Erythroblast (primary cell): ENCODE data around the gene MYO1F.

ENCODE experiments used
- GATA1 ChIP-seq: IDR thresholded peaks from 2 replicates; pipeline ENCODE4 v1.6.1; 2011; ENCODE audit warnings: low read depth, mild to moderate bottlenecking, control low read depth, low read length, moderate library complexity
- POLR2A ChIP-seq: IDR thresholded peaks from 2 replicates; pipeline ENCODE4 v1.6.1; 2011; ENCODE audit warnings: mild to moderate bottlenecking, low read length

DNA sequence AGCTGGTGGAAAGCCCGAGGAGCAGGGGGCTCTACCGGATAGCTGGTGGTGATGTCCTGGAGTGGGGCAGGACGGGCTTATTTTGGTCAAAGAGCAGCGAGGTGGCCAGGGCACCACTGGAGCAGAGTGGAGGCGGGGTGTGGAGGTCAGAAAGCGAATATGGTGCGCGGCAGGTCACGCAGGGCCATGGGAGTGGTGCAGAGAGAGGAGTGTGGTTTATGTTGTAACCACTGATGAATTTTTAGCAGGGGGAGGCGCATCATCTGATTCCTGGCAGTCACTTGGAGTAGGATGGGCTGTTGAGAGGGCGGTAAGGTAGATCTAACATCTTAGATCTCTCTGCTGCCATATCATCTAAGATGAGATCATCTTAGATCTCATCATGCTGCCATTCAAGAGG, 61.9 kb downstream of the MYO1F start:
- TF ChIP-seq POLR2A (no peak), GATA1 (no peak)
